ENCODE data around the gene UGT1A5.
A peak's percentile ranks its signal among the peaks of the same experiment; 100 is the strongest.

The UGT1A5 gene

DNA sequence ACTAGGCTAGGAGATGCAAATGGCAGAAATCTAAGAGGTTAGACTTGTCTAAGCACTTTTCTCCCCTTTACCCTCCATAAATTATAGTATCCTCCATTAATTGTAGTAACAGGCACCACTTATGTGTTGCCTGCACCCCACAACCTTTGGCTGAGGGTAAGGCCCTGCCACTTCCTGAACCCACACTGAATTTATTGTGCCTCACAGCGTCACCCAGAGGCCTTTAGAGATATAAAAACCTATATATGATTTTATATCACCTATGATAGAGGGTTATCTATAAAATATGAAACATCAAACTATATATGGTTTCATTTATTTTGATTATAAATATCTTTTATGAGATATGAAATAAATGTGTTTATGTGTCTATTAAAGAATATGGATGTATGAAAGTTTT, 38.4 kb upstream of the UGT1A5 start:
- in situ Hi-C loops (cut with HindIII; ENCODE audit: low sequenced_read_pairs), result no loop called here
- no peak overlapping the region for H3K4me3 ChIP-seq (ENCODE audit: low read depth, low read length)
- TF ChIP-seq, protein P1, sequence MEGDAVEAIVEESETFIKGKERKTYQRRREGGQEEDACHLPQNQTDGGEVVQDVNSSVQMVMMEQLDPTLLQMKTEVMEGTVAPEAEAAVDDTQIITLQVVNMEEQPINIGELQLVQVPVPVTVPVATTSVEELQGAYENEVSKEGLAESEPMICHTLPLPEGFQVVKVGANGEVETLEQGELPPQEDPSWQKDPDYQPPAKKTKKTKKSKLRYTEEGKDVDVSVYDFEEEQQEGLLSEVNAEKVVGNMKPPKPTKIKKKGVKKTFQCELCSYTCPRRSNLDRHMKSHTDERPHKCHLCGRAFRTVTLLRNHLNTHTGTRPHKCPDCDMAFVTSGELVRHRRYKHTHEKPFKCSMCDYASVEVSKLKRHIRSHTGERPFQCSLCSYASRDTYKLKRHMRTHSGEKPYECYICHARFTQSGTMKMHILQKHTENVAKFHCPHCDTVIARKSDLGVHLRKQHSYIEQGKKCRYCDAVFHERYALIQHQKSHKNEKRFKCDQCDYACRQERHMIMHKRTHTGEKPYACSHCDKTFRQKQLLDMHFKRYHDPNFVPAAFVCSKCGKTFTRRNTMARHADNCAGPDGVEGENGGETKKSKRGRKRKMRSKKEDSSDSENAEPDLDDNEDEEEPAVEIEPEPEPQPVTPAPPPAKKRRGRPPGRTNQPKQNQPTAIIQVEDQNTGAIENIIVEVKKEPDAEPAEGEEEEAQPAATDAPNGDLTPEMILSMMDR (IDR thresholded peaks at IDR 0.05; ENCODE audit: low read depth, low read length), result no peak
- no peak for DNase-seq (ENCODE audit: low read depth, low spot score)

DNA sequence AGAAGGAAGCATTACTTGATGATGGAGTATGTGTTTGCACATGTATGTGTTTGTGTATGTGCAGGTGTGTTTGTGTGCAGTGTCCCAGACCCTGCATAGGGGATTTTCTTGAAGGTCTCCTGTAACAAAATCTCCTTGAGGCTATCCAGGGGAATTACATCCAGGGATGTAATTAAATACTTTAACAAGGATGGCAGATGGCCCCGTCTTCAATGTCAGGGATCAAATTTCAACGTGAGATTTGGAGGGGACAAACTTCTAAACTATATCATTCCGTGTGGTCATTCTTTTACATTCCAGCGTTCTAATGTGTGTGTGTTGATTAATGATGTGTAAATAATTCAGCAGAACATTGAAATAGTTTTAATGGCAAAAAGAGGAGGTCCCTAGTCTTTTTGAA, 37.7 kb upstream of the UGT1A5 start:
- TF ChIP-seq, protein P1 (IDR thresholded peaks at IDR 0.05; ENCODE audit: low read depth, low read length), result no peak

DNA sequence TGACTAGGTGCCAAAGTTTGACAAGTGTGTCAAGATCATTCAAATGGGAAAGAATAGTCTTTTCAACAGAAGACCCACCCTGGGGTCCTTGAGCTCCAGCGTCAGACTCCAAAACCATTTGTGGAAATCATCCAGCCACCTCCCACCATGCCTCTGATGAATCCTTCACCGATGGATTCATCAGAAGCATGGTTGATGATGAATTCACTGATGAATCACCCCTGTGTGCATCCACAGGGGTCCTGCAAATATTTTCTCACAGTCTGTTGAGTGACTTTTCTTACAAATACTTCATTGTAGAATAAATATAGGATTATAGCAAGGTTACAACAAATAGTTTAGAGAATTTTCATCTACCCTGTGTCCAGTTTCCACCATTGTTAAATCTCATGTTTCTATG, 36.7 kb upstream of the UGT1A5 start:
- in situ Hi-C loops (cut with HindIII; ENCODE audit: low sequenced_read_pairs), result no loop called here
- TF ChIP-seq, protein P1 (IDR thresholded peaks at IDR 0.05; ENCODE audit: low read depth, low read length), result no peak

More for the DNA sequence above, 37.7 kb upstream of the UGT1A5 start:
- DNase-seq (ENCODE audit: low read depth, low spot score), result no peak
- H3K4me3 ChIP-seq (ENCODE audit: low read depth, low read length), result no peak overlapping the region
- in situ Hi-C loops (cut with HindIII; ENCODE audit: low sequenced_read_pairs), result no loop called here

DNA sequence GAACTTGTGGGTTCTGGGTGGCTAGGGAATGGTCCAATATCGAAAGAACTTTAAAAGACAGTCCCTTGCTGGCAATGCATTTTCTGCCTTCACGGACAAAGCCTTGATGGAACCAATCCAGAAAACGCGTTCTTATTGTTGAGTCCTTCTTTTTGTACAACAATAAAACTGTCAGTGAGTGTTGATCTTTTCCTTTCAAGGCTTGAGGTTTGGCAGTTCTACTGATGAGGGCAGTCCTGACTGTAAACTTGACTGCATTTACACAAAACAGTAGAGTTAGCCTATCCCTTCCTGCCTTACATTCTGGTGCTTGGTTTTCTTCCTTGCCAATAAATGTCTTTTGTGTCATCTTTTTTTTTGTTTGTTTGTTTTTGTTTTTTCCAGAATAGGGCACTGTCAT, 33.5 kb upstream of the UGT1A5 start:
- in situ Hi-C loops (cut with HindIII; ENCODE audit: low sequenced_read_pairs), result no loop called here
- TF ChIP-seq, protein P1 (IDR thresholded peaks at IDR 0.05; ENCODE audit: low read depth, low read length), result no peak
- no peak for DNase-seq (ENCODE audit: low read depth, low spot score)
- no peak overlapping the region for H3K4me3 ChIP-seq (ENCODE audit: low read depth, low read length)

More for the DNA sequence above, 36.7 kb upstream of the UGT1A5 start:
- peak; percentile 69 for DNase-seq (ENCODE audit: low read depth, low spot score)
- H3K4me3 ChIP-seq (ENCODE audit: low read depth, low read length), result no peak overlapping the region

DNA sequence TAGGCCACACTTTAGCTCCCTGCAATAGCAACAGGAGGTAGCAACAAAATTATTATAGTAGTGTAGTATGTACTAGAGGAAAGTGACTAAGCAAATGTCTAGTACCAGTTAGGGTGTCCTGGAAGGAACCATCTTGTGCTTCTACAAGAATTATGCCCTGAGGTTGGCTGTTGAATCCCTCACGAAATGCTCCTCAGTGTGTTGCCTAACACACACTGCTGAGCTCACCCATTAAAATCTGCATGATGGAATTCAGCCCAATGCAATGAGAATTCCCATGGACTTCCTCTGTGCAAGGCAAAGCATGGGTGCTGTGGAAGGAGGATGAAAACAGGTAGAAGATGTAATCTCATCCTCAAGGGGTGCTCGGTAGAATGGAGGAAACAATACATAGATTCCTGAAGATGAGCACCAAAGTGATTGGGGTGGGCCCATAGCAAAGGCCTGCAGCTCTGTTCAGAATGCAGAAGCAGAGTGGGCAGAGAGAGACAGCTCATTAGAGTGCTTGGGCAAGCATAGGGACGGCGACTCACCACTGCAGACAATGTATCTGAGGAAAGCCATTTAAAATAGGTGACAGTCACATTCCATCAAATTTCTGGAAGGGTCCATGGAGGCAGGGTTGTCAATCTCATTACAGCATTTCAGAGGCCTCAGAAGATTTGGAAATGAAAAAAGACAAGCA, 32.2 kb upstream of the UGT1A5 start:
- TF ChIP-seq, protein P1 (IDR thresholded peaks at IDR 0.05; ENCODE audit: low read depth, low read length), result no peak
- in situ Hi-C loops (cut with HindIII; ENCODE audit: low sequenced_read_pairs), result no loop called here
- H3K4me3 ChIP-seq (ENCODE audit: low read depth, low read length), result no peak overlapping the region
- no peak for DNase-seq (ENCODE audit: low read depth, low spot score)

DNA sequence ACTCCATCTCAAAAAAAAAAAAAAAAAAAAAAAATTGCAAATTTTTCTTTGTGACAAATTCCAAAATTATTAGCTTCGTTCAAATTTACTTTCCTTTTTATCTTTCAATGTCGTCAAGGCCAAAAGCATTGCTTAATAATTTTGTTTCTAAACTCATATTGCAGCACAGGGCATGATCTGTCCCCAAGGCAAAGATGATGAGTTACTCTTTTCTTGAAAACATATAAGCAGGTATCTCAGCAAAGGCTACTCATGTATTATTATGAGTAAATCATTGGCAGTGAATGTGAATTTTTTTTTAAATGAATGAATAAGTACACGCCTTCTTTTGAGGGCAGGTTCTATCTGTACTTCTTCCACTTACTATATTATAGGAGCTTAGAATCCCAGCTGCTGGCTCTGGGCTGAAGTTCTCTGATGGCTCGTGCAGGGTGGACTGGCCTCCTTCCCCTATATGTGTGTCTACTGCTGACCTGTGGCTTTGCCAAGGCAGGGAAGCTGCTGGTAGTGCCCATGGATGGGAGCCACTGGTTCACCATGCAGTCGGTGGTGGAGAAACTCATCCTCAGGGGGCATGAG, 31.1 kb upstream of the UGT1A5 start, which contains the start of gene UGT1A7:
TSS of gene UGT1A7 (plus strand) at position 381 of the 579 bp plus-strand sequence. CDS start at position 418, 37 bp downstream.
- no peak within 1 kb of the TSS for H3K4me3 ChIP-seq (ENCODE audit: low read depth, low read length)
- DNase-seq (ENCODE audit: low read depth, low spot score), result no peak
- TF ChIP-seq, protein P1 (IDR thresholded peaks at IDR 0.05; ENCODE audit: low read depth, low read length), result no peak
- in situ Hi-C loops (cut with HindIII; ENCODE audit: low sequenced_read_pairs), result no loop called here

Data from astrocyte of the spinal cord (primary cell).